ENCODE results near the gene UQCC2. TPM values are rescaled to one million over a fixed set of nuclear protein-coding genes. Genes with fewer than 3 reads are reported as not detected.

UQCC2 gene
- total and polyA plus RNA-seq, 3 donors from 2014 or later: 18.1 to 119 (median 36.2) TPM

DNA sequence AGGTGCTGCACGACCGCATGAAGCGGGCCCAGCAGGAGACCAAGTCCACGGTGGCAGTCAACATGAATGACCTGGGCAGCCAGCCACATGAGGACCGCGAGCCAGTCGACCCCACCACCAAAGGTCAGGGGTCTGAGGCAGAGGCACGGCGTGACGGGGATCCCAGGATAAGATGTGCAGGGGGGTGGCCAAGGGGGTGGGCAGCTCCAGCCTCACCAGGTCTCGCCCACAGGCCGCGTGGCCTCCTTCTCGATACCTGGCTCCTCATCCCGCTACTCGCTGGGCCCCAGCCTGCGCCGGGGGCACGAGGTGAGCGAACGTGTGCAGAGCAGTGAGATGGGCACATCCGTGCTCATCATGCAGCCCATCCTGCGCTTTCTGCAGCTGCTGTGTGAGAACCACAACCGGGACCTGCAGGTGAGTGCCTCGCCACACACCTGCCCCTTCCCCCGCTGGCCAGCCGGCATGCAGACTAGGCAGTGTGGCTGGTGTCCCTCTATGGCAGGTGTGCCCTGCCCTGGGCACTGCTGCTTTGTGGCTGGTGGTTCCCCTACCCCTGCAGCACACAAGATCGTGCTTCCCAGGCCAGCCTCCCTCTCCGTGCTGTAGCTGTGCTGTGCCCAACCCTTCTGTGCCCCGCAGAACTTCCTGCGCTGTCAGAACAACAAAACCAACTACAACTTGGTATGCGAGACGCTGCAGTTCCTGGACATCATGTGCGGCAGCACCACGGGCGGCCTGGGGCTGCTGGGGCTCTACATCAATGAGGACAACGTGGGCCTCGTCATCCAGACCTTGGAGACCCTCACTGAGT lies 25.9 kb downstream of the UQCC2 start:
- no peaks in the 10 kb centered on the region for H3K27me3 ChIP-seq
- peaks cover 17% of the 10 kb centered on the region for H3K4me1 ChIP-seq
- intact Hi-C loops (cut with DNase I; ENCODE audit: low total_unique reads): loop anchor here (5.0 kb wide), 1 partner anchor 93 kb away; no protein-coding TSS in a partner anchor
- 90% methylated on average over 19 to 38 of the region's 38 CpGs for WGBS, 2 donors
- H3K4me3 ChIP-seq: no peak overlapping the region
- H3K9me3 ChIP-seq: no peaks in the 10 kb centered on the region
- no peak for DNase-seq
- H3K27ac ChIP-seq: no peak overlapping the region
- no peaks in the 10 kb centered on the region for H3K36me3 ChIP-seq (ENCODE audit: low read depth, missing control alignments)
- TF ChIP-seq POLR2A (IDR thresholded peaks at IDR 0.05): no peak
- TF ChIP-seq CTCF (IDR thresholded peaks at IDR 0.05): no peak

GRCh38 chr6:33684983-33685382 lies 26.5 kb downstream of the UQCC2 start:
- H3K27ac ChIP-seq: no peak overlapping the region
- H3K4me1 ChIP-seq: peaks cover 17% of the 10 kb centered on the region
- WGBS, 2 donors: 93 to 95% methylated on average over 7 of the region's 7 CpGs
- H3K9me3 ChIP-seq: no peaks in the 10 kb centered on the region
- no peak for DNase-seq
- H3K4me3 ChIP-seq: no peak overlapping the region
- H3K36me3 ChIP-seq (ENCODE audit: low read depth, missing control alignments): no peaks in the 10 kb centered on the region
- TF ChIP-seq CTCF (IDR thresholded peaks at IDR 0.05): no peak
- TF ChIP-seq POLR2A (IDR thresholded peaks at IDR 0.05): no peak
- no peaks in the 10 kb centered on the region for H3K27me3 ChIP-seq
- intact Hi-C loops (cut with DNase I; ENCODE audit: low total_unique reads): loop anchor here (5.0 kb wide), 1 partner anchor 93 kb away; no protein-coding TSS in a partner anchor

DNA sequence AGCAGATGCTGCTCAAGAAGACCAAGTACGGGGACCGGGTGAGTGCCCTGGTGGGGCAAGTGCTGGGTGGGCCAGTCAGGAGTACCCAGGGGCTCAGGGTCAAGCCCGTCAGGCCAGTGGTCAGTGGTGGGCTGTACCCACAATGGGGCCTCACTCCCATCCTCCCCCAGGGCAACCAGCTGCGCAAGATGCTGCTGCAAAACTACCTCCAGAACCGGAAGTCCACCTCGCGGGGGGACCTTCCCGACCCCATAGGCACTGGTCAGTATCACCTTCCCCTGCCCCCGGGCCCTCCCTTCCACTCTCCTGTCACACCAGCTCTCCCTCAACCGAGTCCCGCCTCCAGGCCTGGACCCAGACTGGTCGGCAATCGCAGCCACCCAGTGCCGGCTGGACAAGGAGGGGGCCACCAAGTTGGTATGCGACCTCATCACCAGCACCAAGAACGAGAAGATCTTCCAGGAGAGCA lies 27.0 kb downstream of the UQCC2 start:
- Histone ChIP-seq H3K9me3 (no peaks in the 10 kb centered on the region), H3K27me3 (no peaks in the 10 kb centered on the region), H3K4me3 (no peak overlapping the region), H3K4me1 (peaks cover 17% of the 10 kb centered on the region), H3K27ac (peak overlapping the region in 1 of 2 donors; percentile 37), H3K36me3 (ENCODE audit: low read depth, missing control alignments) (no peaks in the 10 kb centered on the region)
- intact Hi-C loops (cut with DNase I; ENCODE audit: low total_unique reads): no loop called here
- TF ChIP-seq CTCF (IDR thresholded peaks at IDR 0.05) (no peak), POLR2A (IDR thresholded peaks at IDR 0.05) (no peak)
- no peak for DNase-seq
- WGBS, 2 donors: 80 to 89% methylated on average over 16 of the region's 16 CpGs

GRCh38 chr6:33683576-33684427 lies 27.7 kb downstream of the UQCC2 start:
- H3K27me3 ChIP-seq: no peaks in the 10 kb centered on the region
- H3K4me1 ChIP-seq: peaks cover 17% of the 10 kb centered on the region
- 57 to 58% methylated on average over 6 to 19 of the region's 19 CpGs for WGBS, 2 donors
- no peaks in the 10 kb centered on the region for H3K9me3 ChIP-seq
- TF ChIP-seq POLR2A (IDR thresholded peaks at IDR 0.05) (no peak), CTCF (IDR thresholded peaks at IDR 0.05) (no peak)
- intact Hi-C loops (cut with DNase I; ENCODE audit: low total_unique reads): no loop called here
- H3K27ac ChIP-seq: peak overlapping the region in 1 of 2 donors; percentile 50
- peak; percentile 90 for DNase-seq
- no peaks in the 10 kb centered on the region for H3K36me3 ChIP-seq (ENCODE audit: low read depth, missing control alignments)
- no peak overlapping the region for H3K4me3 ChIP-seq

Measured in testis (tissue), 3 donors.